Esophagus squamous epithelium (tissue), 5 donors: ENCODE results near the gene STARD3. TPM values are rescaled to one million over a fixed set of nuclear protein-coding genes. Genes with fewer than 3 reads are reported as not detected.
A peak's percentile ranks its signal among the peaks of the same experiment; 100 is the strongest.

ENCODE experiments used
- DNase-seq: peaks from one replicate; lab custom pipeline; 2025; lab: John Stamatoyannopoulos, UW
- H3K27ac ChIP-seq, 4 donors: fragments of 200-600 bp; sonication (generic); one replicate each; pipeline ENCODE4 v1.5.1; 2016 to 2019; ENCODE audit warnings: mild to moderate bottlenecking in 1 of 4
- H3K27me3 ChIP-seq, 4 donors: fragments of 200-600 bp; sonication (generic); 1 replicate in 3 of 4; 2 replicates in 1 of 4; pipeline versions ENCODE4 v1.5.1 to v1.6.0; 2017 to 2021; ENCODE audit warnings: antibody characterized with exemption in 1 of 4
- H3K36me3 ChIP-seq, 3 donors: fragments of 200-600 bp; sonication (generic); one replicate each; pipeline ENCODE4 v1.5.1; 2016 to 2019
- H3K4me1 ChIP-seq, 3 donors: fragments of 200-600 bp; sonication (generic); one replicate each; pipeline ENCODE4 v1.5.1; 2017 to 2019
- H3K4me3 ChIP-seq, 4 donors: fragments of 200-600 bp; sonication (generic); 1 replicate in 3 of 4; 2 replicates in 1 of 4; pipeline ENCODE4 v1.5.1; 2016 to 2019; ENCODE audit warnings: mild to moderate bottlenecking in 2 of 4, moderate library complexity in 1 of 4
- H3K9me3 ChIP-seq, 3 donors: fragments of 200-600 bp; sonication (generic); one replicate each; pipeline ENCODE4 v1.5.1; 2016 to 2019
- CTCF ChIP-seq, 6 experiments: fragments of 450-650 bp in 4 of 6; fragments of 200-600 bp in 2 of 6; sonication (generic) in 2 of 6; IDR thresholded peaks; one replicate each; pipeline ENCODE4 v1.5.1; 2016 to 2019; ENCODE audit warnings: antibody characterized with exemption in 6 of 6, mild to moderate bottlenecking in 4 of 6, moderate library complexity in 4 of 6
- POLR2A ChIP-seq, 4 donors: fragments of 450-650 bp; IDR thresholded peaks; one replicate each; pipeline ENCODE4 v1.6.1; 2017; ENCODE audit warnings: antibody characterized with exemption in 4 of 4, mild to moderate bottlenecking in 4 of 4, moderate library complexity in 3 of 4
- WGBS, 2 donors: methylation state at CpG; one replicate each; pipeline ENCODE4 v1.1.5; 2018; 5-methylcytosine and 5-hydroxymethylcytosine counted together
- intact Hi-C: fragments of 100-400 bp; cut with DNase I; formaldehyde crosslinking; loops from one replicate; pipeline ENCODE4 v1.15.0; 2022
- total RNA-seq, 4 donors: library from RNA; depleted of rRNA; stranded (reverse); fragments of >200 nt; gene quantifications; one replicate each; pipeline ENCODE4 v1.1.0, GENCODE V29; 2016
- donor health status: DM: yes; HTN: yes; CAD: no.

Gene STARD3
- total RNA-seq, 4 donors from 2014 or later: 27.3 to 46.7 (median 33.4) TPM

DNA sequence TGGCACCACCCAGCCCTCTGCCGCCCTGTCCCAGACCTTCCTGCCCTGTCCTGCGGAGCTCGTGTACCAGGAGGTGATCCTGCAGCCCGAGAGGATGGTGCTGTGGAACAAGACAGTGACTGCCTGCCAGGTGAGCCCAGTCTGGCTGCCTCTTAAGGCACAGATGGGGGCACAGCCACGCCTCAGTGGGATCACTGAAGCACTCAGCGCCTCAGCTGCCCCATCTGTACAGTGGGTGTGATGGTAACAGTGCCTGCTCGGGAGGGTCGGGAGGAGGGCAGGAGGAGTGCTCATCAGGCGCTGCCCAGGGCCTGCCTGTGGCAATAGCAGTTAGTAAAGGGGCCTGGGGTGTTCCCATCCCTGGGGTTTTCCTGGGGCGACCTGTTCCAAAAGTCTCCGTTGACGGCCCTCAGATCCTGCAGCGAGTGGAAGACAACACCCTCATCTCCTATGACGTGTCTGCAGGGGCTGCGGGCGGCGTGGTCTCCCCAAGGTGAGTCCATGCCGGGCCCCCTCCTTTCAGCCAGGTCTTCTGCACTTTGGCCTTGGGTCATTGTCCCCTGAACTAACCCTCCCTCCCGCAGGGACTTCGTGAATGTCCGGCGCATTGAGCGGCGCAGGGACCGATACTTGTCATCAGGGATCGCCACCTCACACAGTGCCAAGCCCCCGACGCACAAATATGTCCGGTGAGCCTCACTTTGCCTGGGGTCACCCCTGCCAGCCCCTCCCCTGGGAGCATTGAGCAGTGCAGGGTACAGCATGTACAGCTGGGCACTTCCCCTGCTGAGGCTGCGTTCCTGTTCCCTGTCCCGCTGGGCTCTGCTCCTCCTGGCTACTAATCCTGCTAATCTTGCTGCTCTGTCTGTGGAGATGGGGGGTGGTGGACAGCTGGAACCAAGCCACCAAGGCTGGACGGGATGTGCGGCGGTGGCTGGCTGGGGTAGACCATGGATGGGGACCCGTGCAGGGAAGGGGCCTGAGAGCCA lies 23.7 kb downstream of the STARD3 start:
- TF ChIP-seq CTCF (IDR thresholded peaks at IDR 0.05) (no peak), POLR2A (IDR thresholded peaks at IDR 0.05) (no peak)
- WGBS, 2 donors: 87 to 93% methylated on average over 3 to 19 of the region's 35 CpGs
- H3K4me3 ChIP-seq: peak overlapping the region in 1 of 4 donors; percentile 16
- H3K9me3 ChIP-seq: no peaks in the 10 kb centered on the region
- peaks cover 7 to 75% (median 13%) of the 10 kb centered on the region in 3 donors for H3K36me3 ChIP-seq
- DNase-seq: no peak
- peaks cover 0 to 7% (median 0%) of the 10 kb centered on the region in 4 donors for H3K27me3 ChIP-seq
- intact Hi-C loops: no loop called here
- peak overlapping the region; percentile 33 to 83 (median 70) for H3K27ac ChIP-seq
- H3K4me1 ChIP-seq: peaks cover 18 to 79% (median 47%) of the 10 kb centered on the region in 3 donors

DNA sequence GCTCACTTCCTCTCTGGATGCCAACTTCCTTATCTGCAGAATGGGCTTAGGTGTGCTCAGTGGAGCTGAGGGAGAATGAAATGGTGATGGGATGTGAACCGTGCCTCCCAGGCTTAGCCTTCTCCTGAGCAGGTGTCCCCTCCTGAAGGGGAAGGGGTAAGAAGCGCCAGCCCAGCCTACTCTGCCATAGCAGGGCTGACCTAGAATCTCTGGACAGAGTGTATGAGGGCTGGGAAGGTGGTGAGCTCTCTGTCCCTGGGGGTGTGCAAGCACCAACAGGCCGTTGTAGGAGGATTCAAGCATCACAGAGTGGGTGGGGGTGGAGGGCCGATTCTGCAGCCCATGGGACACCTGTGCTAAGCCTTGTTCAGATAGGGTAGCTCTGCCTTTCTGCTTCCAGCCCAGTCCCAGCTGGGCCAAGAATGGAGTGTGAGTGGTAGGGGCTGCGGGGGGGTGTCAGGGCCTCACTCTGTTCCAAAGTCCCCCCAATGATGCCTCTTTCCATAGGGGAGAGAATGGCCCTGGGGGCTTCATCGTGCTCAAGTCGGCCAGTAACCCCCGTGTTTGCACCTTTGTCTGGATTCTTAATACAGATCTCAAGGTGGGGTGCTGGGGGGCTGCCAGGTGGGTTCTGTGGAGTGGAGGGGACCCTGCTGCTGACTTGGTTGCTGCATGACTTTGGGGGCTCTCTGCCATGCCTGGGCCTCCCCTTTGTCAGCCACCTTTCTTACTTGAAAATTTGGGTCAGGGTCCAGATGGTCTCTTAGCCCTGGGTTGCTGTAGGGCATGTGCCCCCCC lies 25.0 kb downstream of the STARD3 start:
- Histone ChIP-seq H3K36me3 (peaks cover 7 to 63% (median 13%) of the 10 kb centered on the region in 3 donors), H3K27ac (peak overlapping the region in 3 of 4 donors; percentile 64 to 83 (median 75)), H3K9me3 (no peaks in the 10 kb centered on the region), H3K27me3 (peaks cover 0 to 20% (median 0%) of the 10 kb centered on the region in 4 donors), H3K4me3 (no peak overlapping the region), H3K4me1 (peaks cover 25 to 91% (median 49%) of the 10 kb centered on the region in 3 donors)
- 73 to 74% methylated on average over 4 to 5 of the region's 8 CpGs for WGBS, 2 donors
- no peak for DNase-seq
- TF ChIP-seq POLR2A (IDR thresholded peaks at IDR 0.05) (no peak), CTCF (IDR thresholded peaks at IDR 0.05) (no peak)
- intact Hi-C loops: no loop called here

DNA sequence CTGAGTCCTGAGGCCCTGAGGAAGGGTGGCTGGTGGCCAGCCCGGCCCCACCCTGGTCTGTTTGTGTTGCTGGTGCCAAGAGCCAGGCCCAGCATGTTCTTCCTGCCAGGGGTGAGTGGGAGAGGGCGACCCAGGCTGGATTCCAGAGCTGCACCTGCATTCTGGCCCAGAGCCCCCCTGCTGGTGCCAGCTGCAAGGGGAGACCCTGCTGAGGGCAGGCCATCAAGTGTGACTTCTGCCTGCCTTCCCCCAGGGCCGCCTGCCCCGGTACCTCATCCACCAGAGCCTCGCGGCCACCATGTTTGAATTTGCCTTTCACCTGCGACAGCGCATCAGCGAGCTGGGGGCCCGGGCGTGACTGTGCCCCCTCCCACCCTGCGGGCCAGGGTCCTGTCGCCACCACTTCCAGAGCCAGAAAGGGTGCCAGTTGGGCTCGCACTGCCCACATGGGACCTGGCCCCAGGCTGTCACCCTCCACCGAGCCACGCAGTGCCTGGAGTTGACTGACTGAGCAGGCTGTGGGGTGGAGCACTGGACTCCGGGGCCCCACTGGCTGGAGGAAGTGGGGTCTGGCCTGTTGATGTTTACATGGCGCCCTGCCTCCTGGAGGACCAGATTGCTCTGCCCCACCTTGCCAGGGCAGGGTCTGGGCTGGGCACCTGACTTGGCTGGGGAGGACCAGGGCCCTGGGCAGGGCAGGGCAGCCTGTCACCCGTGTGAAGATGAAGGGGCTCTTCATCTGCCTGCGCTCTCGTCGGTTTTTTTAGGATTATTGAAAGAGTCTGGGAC lies 25.8 kb downstream of the STARD3 start:
- WGBS, 2 donors: 88% methylated on average over 5 of the region's 22 CpGs; no CpG with 5 or more reads in 1 of the 2 donors
- Histone ChIP-seq H3K4me3 (no peak overlapping the region), H3K27ac (peak overlapping the region in 3 of 4 donors; percentile 64 to 83 (median 75)), H3K9me3 (no peaks in the 10 kb centered on the region), H3K4me1 (peaks cover 33 to 99% (median 57%) of the 10 kb centered on the region in 3 donors), H3K36me3 (peaks cover 7 to 55% (median 13%) of the 10 kb centered on the region in 3 donors), H3K27me3 (peaks cover 0 to 28% (median 0%) of the 10 kb centered on the region in 4 donors)
- no peak for TF ChIP-seq CTCF (IDR thresholded peaks at IDR 0.05)
- TF ChIP-seq POLR2A (IDR thresholded peaks at IDR 0.05): no peak
- DNase-seq: no peak
- intact Hi-C loops: no loop called here

DNA sequence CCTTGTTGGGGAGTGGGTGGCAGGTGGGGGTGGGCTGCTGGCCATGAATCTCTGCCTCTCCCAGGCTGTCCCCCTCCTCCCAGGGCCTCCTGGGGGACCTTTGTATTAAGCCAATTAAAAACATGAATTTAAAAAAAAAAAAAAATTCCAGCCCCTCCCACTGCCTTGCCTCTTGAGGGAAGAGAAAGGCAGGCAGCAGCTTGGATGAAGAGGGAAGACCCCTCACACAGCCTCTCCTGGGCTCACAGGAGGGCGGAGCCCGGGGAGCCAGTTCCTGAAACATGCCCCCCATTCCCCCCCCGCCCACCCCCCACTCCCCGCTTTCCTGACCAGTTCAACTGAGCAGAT lies 26.4 kb downstream of the STARD3 start:
- peaks cover 5 to 49% (median 13%) of the 10 kb centered on the region in 3 donors for H3K36me3 ChIP-seq
- H3K27ac ChIP-seq: peak overlapping the region in 3 of 4 donors; percentile 64 to 83 (median 75)
- no peaks in the 10 kb centered on the region for H3K9me3 ChIP-seq
- H3K4me1 ChIP-seq: peaks cover 39 to 100% (median 63%) of the 10 kb centered on the region in 3 donors
- 75% methylated on average over 4 of the region's 4 CpGs; no CpG with 5 or more reads in 1 of the 2 donors for WGBS, 2 donors
- TF ChIP-seq POLR2A (IDR thresholded peaks at IDR 0.05) (no peak), CTCF (IDR thresholded peaks at IDR 0.05) (no peak)
- intact Hi-C loops: no loop called here
- DNase-seq: no peak
- peaks cover 0 to 33% (median 0%) of the 10 kb centered on the region in 4 donors for H3K27me3 ChIP-seq
- H3K4me3 ChIP-seq: no peak overlapping the region
